Subcutaneous adipose tissue (tissue), 4 donors: ENCODE measurements around the gene ELL. TPM values are rescaled to one million over a fixed set of nuclear protein-coding genes. Genes with fewer than 3 reads are reported as not detected.

Experiments
- total RNA-seq, 4 donors: library from RNA; depleted of rRNA; stranded (reverse); fragments of >200 nt; gene quantifications; one replicate each; pipeline ENCODE4 v1.1.0, GENCODE V29; 2016
- TF ChIP-seq, protein P1 (sequence below): fragments of 450-650 bp; IDR thresholded peaks from one replicate; pipeline ENCODE4 v1.5.1; 2016; ENCODE audit warnings: low read depth, mild to moderate bottlenecking, control low read depth, antibody characterized with exemption, moderate library complexity

ELL gene
- total RNA-seq, 4 donors from 2014 or later, result 14.3 to 16.1 (median 15.3) TPM

DNA sequence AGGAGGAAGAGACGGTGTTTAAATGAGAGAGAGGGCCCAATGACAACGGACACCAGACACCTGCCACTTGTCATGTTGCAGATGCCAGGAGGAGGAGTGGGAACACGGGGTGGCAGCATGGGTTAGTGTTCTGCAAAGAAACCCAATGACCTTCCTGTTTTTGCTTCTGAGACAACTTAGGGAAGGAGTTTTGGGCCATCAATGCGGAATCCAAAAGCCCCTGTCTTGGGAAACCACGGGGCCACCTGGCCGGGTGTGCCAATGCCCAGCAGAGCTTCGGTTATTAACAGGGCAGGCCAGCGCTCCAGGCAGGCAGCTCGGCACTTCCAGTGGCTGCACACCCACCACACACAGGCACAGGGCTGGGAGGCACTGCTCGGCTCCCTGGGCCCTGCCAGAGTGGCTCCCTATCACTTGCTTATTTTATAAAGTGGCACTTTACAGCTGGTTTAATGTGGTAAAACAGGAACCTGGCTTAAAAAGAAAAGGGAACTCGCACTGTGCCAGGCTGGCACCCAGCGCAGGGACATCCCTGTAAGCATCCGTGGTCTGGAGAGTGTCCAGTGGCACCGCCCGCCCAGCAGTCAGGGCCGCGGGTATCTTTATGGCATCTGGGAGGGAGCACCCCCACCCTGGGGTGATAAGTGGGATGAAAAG lies 19.1 kb downstream of the ELL start:
- TF ChIP-seq, protein P1, sequence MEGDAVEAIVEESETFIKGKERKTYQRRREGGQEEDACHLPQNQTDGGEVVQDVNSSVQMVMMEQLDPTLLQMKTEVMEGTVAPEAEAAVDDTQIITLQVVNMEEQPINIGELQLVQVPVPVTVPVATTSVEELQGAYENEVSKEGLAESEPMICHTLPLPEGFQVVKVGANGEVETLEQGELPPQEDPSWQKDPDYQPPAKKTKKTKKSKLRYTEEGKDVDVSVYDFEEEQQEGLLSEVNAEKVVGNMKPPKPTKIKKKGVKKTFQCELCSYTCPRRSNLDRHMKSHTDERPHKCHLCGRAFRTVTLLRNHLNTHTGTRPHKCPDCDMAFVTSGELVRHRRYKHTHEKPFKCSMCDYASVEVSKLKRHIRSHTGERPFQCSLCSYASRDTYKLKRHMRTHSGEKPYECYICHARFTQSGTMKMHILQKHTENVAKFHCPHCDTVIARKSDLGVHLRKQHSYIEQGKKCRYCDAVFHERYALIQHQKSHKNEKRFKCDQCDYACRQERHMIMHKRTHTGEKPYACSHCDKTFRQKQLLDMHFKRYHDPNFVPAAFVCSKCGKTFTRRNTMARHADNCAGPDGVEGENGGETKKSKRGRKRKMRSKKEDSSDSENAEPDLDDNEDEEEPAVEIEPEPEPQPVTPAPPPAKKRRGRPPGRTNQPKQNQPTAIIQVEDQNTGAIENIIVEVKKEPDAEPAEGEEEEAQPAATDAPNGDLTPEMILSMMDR, result no peak

DNA sequence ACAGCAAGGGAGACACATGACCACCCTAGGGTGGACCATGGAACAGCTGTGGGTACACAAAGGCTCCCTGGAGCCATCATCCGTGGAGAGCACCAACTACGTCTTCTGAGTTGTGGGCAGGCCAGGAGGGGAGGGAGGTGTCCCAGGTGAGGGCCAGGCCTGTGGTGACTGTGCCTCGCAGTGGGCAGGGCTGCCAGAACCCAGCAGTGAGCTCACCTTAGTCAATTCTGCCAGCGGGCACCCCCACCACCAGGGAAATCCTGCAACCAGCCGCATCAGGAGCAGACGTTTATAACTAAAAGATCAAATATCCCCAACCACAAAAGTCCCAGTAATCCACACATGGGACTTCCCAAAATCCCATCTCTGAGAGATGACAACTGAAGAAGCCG lies 19.6 kb downstream of the ELL start:
- TF ChIP-seq, protein P1, result no peak

DNA sequence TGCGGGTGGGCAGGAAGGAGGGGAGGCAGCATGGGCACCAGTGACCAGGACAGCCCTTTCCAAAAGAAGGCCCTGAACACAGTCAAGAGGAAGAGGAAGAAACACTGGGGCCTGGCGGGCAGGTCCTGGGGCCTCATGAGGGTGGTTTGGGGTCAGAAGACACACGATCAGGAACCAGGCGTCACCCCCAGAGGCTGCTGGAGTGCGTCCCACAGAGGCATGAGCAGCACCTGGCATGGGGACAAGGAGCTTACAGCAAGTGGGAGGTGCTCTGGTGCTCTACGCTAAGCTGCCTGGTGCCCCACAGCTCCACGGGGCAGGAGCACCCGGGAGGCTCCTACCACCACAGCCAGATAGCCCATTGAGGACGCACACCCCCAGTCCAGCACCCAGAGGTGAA lies 20.0 kb downstream of the ELL start:
- TF ChIP-seq, protein P1, result no peak

DNA sequence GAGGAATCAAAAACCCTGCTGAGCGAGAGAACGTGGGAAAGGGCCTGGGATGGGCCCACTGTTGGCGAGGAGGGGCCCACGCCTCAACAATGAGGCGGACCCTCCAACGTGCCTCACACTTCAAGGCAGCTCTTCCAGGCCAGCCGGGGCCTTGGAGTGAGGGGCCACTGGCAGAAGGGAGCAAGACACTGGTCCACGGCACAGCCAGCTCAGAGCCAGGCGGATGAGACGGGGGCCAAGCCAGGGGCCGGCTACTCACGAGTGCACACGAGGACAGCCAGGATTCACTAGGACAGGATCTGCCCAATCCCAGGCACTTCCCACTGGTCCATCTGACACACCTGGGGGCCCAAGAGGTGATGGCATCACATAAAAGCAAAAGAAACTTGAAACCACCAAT lies 20.5 kb downstream of the ELL start:
- TF ChIP-seq, protein P1, result no peak

DNA sequence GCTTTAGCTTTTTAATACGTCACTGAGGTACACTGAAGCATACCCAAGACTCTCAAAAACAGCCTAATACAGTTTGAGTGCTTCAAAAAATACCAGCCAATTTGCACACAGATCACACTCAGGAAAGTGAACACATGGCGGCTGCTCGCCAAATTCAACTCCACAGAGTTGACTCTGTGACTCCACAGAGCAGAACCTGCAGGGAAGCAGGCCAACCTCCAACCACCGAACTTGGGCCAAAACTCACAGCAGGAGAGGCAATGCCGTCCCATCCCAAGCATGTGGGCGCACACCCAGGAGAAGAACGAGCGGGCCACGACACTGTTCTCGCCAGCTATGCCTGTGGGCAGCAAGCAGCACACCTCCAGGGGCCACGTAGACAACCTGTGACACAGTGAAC lies 21.1 kb downstream of the ELL start:
- TF ChIP-seq, protein P1, result no peak

DNA sequence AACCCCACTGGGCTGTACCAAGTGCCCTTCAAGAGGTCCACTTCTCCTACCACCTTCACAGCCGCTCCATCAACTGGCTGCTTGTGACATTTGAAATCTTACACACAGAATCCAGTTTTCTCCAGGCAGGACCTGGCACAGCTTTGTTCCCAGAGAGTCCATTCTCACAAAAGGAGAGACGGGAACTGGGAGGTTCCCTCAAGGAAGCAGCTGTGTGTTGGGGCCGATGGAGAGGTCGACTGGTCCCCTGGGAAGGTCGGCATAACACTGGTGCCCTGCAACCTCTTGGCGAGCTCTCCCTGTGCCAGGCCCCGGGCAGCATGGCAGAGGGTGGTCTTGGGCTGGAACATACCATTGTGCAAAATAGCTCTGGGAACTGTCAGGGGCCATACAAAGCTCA lies 21.5 kb downstream of the ELL start:
- TF ChIP-seq, protein P1, result no peak

DNA sequence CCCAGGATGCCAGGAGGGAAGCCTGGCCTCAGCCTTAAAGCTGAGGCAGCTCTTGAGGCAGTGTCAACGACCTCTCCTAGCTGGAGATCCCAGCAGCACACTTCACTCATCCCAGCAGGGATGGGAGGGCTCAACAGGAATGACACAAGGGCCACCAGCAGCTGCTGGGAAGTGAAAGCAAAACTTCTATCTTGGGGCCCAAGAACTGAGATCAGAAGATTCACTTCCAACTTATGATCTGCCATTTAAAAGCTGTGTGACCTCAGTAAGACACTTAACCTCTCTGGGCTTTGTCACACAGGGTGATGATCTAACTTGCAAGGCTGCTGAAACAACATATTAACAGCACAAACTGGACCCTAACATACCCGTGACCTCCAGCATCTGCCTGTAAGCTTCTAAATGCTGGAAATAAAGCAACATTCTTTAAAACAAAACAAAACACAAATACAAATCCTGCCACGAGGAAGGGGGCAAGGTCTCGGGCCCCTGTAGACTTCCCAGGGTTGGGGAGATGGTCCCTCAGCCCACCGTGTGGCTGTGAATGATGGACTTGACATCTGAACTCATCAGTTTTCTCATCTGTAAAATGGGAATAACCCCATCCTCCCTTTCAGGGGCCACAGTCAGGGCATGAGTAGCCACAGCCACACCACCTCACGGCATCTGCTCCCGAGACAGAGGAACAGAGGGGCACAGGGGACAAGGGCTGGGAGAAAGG lies 22.7 kb downstream of the ELL start:
- TF ChIP-seq, protein P1, result no peak
